Measurements from ENCODE around the gene RNASE7. TPM values are rescaled to one million over a fixed set of nuclear protein-coding genes. Genes with fewer than 3 reads are reported as not detected.

RNASE7 gene
- total RNA-seq, 2 experiments from 2014 or later: not detected

DNA sequence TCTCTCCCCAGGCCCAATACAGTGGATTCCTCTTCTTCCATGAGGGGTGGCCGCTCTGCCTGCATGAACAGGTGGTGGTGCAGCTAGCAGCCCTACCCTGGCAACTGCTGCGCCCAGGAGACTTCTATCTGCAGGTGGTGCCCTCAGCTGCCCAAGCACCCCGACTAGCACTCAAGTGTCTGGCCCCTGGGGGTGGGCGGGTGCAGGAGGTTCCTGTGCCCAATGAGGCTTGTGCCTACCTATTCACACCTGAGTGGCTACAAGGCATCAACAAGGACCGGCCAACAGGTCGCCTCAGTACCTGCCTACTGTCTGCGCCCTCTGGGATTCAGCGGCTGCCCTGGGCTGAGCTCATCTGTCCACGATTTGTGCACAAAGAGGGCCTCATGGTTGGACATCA lies 31.8 kb downstream of the RNASE7 start:
- peaks cover 52% of the 10 kb centered on the region for H3K27me3 Mint-ChIP-seq
- peaks cover 31% of the 10 kb centered on the region for H3K4me1 ChIP-seq (ENCODE audit: insufficient read depth, low read length)
- H3K4me3 Mint-ChIP-seq: no peak overlapping the region
- no peak overlapping the region for H3K27ac ChIP-seq (ENCODE audit: low read depth in 1 of 2, low read length in 2 of 2)
- no peak overlapping the region for H3K27ac Mint-ChIP-seq
- H3K36me3 ChIP-seq (ENCODE audit: insufficient read depth, low read length): no peaks in the 10 kb centered on the region
- TF ChIP-seq, protein P1, sequence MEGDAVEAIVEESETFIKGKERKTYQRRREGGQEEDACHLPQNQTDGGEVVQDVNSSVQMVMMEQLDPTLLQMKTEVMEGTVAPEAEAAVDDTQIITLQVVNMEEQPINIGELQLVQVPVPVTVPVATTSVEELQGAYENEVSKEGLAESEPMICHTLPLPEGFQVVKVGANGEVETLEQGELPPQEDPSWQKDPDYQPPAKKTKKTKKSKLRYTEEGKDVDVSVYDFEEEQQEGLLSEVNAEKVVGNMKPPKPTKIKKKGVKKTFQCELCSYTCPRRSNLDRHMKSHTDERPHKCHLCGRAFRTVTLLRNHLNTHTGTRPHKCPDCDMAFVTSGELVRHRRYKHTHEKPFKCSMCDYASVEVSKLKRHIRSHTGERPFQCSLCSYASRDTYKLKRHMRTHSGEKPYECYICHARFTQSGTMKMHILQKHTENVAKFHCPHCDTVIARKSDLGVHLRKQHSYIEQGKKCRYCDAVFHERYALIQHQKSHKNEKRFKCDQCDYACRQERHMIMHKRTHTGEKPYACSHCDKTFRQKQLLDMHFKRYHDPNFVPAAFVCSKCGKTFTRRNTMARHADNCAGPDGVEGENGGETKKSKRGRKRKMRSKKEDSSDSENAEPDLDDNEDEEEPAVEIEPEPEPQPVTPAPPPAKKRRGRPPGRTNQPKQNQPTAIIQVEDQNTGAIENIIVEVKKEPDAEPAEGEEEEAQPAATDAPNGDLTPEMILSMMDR (IDR thresholded peaks at IDR 0.05): no peak
- POLR2A ChIA-PET: no interaction called here
- H3K4me1 Mint-ChIP-seq (ENCODE audit: low read depth): peaks cover 29% of the 10 kb centered on the region
- H3K4me3 ChIP-seq (ENCODE audit: low read length): no peak overlapping the region
- intact Hi-C loops (cut with DNase I, micrococcal nuclease): no loop called here
- no peaks in the 10 kb centered on the region for H3K36me3 Mint-ChIP-seq (ENCODE audit: low read depth)
- DNase-seq (no peak), ATAC-seq (ENCODE audit: poor library complexity) (no peak)
- no peaks in the 10 kb centered on the region for H3K9me3 Mint-ChIP-seq
- CTCF ChIA-PET: no interaction called here
- peaks cover 31 to 40% of the 10 kb centered on the region in 2 experiments for H3K27me3 ChIP-seq (ENCODE audit: control insufficient read depth in 1 of 2, insufficient read depth in 2 of 2, low read length in 2 of 2)
- H3K9me3 ChIP-seq (ENCODE audit: control insufficient read depth in 1 of 2, insufficient read depth in 1 of 2, low read length in 2 of 2): peaks cover 0 to 10% of the 10 kb centered on the region in 2 experiments

DNA sequence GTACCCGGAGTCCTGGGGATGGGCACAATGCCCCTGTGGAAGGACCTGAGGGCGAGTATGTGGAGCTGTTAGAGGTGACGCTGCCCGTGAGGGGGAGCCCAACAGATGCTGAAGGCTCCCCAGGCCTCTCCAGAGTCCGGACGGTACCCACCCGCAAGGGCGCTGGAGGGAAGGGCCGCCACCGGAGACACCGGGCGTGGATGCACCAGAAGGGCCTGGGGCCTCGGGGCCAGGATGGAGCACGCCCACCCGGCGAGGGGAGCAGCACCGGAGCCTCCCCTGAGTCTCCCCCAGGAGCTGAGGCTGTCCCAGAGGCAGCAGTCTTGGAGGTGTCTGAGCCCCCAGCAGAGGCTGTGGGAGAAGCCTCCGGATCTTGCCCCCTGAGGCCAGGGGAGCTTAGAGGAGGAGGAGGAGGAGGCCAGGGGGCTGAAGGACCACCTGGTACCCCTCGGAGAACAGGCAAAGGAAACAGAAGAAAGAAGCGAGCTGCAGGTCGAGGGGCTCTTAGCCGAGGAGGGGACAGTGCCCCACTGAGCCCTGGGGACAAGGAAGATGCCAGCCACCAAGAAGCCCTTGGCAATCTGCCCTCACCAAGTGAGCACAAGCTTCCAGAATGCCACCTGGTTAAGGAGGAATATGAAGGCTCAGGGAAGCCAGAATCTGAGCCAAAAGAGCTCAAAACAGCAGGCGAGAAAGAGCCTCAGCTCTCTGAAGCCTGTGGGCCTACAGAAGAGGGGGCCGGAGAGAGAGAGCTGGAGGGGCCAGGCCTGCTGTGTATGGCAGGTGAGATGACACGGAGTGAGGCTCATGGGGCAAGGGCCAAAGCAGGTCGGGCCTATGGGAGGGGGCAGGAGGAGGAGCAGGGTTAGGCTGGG lies 32.5 kb downstream of the RNASE7 start:
- Histone ChIP-seq H3K36me3 (ENCODE audit: insufficient read depth, low read length) (no peaks in the 10 kb centered on the region), H3K27ac (ENCODE audit: low read depth in 1 of 2, low read length in 2 of 2) (no peak overlapping the region), H3K4me3 (ENCODE audit: low read length) (no peak overlapping the region), H3K9me3 (ENCODE audit: control insufficient read depth in 1 of 2, insufficient read depth in 1 of 2, low read length in 2 of 2) (peaks cover 0 to 3% of the 10 kb centered on the region in 2 experiments), H3K4me1 (ENCODE audit: insufficient read depth, low read length) (peaks cover 24% of the 10 kb centered on the region), H3K27me3 (ENCODE audit: control insufficient read depth in 1 of 2, insufficient read depth in 2 of 2, low read length in 2 of 2) (peaks cover 24 to 33% of the 10 kb centered on the region in 2 experiments)
- TF ChIP-seq, protein P1 (IDR thresholded peaks at IDR 0.05): no peak
- peaks cover 22% of the 10 kb centered on the region for H3K4me1 Mint-ChIP-seq (ENCODE audit: low read depth)
- intact Hi-C loops (cut with DNase I, micrococcal nuclease): no loop called here
- no peaks in the 10 kb centered on the region for H3K9me3 Mint-ChIP-seq
- H3K36me3 Mint-ChIP-seq (ENCODE audit: low read depth): no peaks in the 10 kb centered on the region
- H3K27me3 Mint-ChIP-seq: peaks cover 46% of the 10 kb centered on the region
- H3K27ac Mint-ChIP-seq: no peak overlapping the region
- no peak overlapping the region for H3K4me3 Mint-ChIP-seq
- no peak for ATAC-seq (ENCODE audit: poor library complexity)
- no peak for DNase-seq
- CTCF ChIA-PET: no interaction called here
- POLR2A ChIA-PET: no interaction called here

DNA sequence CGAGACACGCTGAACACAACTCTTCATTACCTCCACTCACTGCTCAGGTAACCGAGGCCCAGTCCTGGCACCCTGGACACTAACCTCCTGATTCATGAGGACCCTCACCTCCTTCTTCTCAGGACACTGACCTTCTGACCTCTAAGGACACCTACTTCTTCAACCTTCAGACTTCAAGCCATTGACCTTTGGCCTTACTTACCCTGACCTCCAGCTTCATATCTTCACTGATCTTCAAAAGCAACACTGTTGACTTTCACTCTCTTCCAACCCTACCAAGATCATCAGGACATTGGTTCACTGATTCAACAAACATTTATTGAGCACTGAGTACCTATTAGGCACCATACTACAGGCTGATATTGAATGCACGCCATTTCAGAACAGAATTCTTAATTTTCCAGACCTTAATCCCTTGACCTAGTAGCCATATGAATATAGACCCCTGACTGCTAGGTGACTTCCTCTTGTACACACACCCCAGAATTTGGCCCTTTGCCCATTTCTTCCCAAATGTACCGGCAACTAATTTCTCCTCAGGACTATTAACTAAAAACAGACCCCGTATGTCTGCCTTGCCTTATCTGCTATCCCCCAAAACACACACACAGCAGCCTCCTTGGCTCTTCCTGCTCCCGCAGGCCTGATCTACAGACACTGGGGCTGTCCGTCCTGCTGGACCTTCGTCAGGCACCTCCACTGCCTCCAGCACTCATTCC lies 33.7 kb downstream of the RNASE7 start:
- Histone ChIP-seq H3K36me3 (ENCODE audit: insufficient read depth, low read length) (no peaks in the 10 kb centered on the region), H3K4me3 (ENCODE audit: low read length) (no peak overlapping the region), H3K27me3 (ENCODE audit: control insufficient read depth in 1 of 2, insufficient read depth in 2 of 2, low read length in 2 of 2) (peaks cover 15 to 23% of the 10 kb centered on the region in 2 experiments), H3K4me1 (ENCODE audit: insufficient read depth, low read length) (peaks cover 13% of the 10 kb centered on the region), H3K27ac (ENCODE audit: low read depth in 1 of 2, low read length in 2 of 2) (no peak overlapping the region), H3K9me3 (ENCODE audit: control insufficient read depth in 1 of 2, insufficient read depth in 1 of 2, low read length in 2 of 2) (no peaks in the 10 kb centered on the region)
- Mint-ChIP-seq H3K36me3 (ENCODE audit: low read depth) (no peaks in the 10 kb centered on the region), H3K27me3 (peaks cover 40% of the 10 kb centered on the region), H3K27ac (no peak overlapping the region), H3K9me3 (no peaks in the 10 kb centered on the region), H3K4me1 (ENCODE audit: low read depth) (peaks cover 13% of the 10 kb centered on the region), H3K4me3 (no peak overlapping the region)
- ATAC-seq (ENCODE audit: poor library complexity): no peak
- ChIA-PET CTCF (no interaction called here), POLR2A (no interaction called here)
- intact Hi-C loops (cut with DNase I, micrococcal nuclease): no loop called here
- TF ChIP-seq, protein P1 (IDR thresholded peaks at IDR 0.05): no peak
- DNase-seq: no peak
